A673 (cell line): ENCODE data around the gene KCNMA1. TPM values are rescaled to one million over a fixed set of nuclear protein-coding genes. Genes with fewer than 3 reads are reported as not detected.
"Not testable (repeated sequence)": the region's sequence is repeated elsewhere in the genome, so short reads cannot be mapped to it uniquely, and the experiment has no call there.

Experiments used
- BruUV-seq: library from RNA; stranded (reverse); fragments of 400-500 nt; replicated peaks from 2 replicates; lab custom pipeline; 2021; lab: Mats Ljungman, UMichigan
- CTCF ChIA-PET: fragments of 300-600 bp; sonication (Branson Sonifier 250); formaldehyde crosslinking; loops from one replicate; lab custom pipeline; 2022; ENCODE audit warnings: antibody characterized with exemption; lab: Charles Lee
- POLR2A ChIA-PET: fragments of 300-600 bp; sonication (Branson Sonifier 250); formaldehyde crosslinking; loops from one replicate; lab custom pipeline; 2022; ENCODE audit warnings: antibody characterized with exemption; ENCODE audit not compliant: low non-redundant PET; lab: Charles Lee
- DNase-seq: peaks from one replicate; pipeline ENCODE4 v3.0.0-alpha.2; 2015; ENCODE audit warnings: low spot score
- H3K27ac ChIP-seq: fragments of 200-600 bp; sonication (generic); 2 replicates; pipeline ENCODE4 v1.5.1; 2016; ENCODE audit warnings: mixed run types, low read depth, mild to moderate bottlenecking, mixed read lengths, antibody characterized with exemption, low read length; ENCODE audit not compliant: poor library complexity, severe bottlenecking
- H3K27me3 ChIP-seq: fragments of 200-600 bp; sonication (generic); replicated peaks from 2 replicates; pipeline ENCODE4 v1.6.1; 2017; ENCODE audit warnings: mixed run types, low read depth, mild to moderate bottlenecking, mixed read lengths, antibody characterized with exemption, low read length; ENCODE audit not compliant: insufficient read depth, poor library complexity
- H3K36me3 ChIP-seq: fragments of 200-600 bp; sonication (generic); 2 replicates; pipeline ENCODE4 v1.6.1; 2016; ENCODE audit warnings: mixed run types, mild to moderate bottlenecking, mixed read lengths, antibody characterized with exemption, low read length; ENCODE audit not compliant: insufficient read depth, poor library complexity, severe bottlenecking
- H3K4me1 ChIP-seq: fragments of 200-600 bp; sonication (generic); 2 replicates; pipeline ENCODE4 v1.6.1; 2017; ENCODE audit warnings: mixed run types, mild to moderate bottlenecking, mixed read lengths, antibody characterized with exemption, low read length; ENCODE audit not compliant: insufficient read depth, poor library complexity, severe bottlenecking
- H3K4me3 ChIP-seq: fragments of 200-600 bp; sonication (generic); 2 replicates; pipeline ENCODE4 v1.5.1; 2016; ENCODE audit warnings: low read depth, mixed run types, mild to moderate bottlenecking, mixed read lengths, low read length; ENCODE audit not compliant: poor library complexity, severe bottlenecking
- H3K9me3 ChIP-seq: fragments of 200-600 bp; sonication (generic); 2 replicates; pipeline ENCODE4 v1.6.1; 2016; ENCODE audit warnings: mixed run types, low read depth, mild to moderate bottlenecking, mixed read lengths, antibody characterized with exemption, low read length; ENCODE audit not compliant: poor library complexity, severe bottlenecking
- CTCF ChIP-seq: fragments of 300-800, 200-600 bp; sonication (generic); conservative IDR thresholded peaks from 2 replicates; pipeline ENCODE4 v1.5.1; 2017; ENCODE audit warnings: low read depth, mild to moderate bottlenecking, antibody characterized with exemption, low read length, moderate library complexity, mixed read lengths
- EZH2 ChIP-seq: fragments of 200-600 bp; sonication (generic); IDR thresholded peaks from 2 replicates; pipeline ENCODE4 v1.6.1; 2017; ENCODE audit warnings: borderline replicate concordance, low read depth, mild to moderate bottlenecking, mixed read lengths, antibody characterized with exemption, low read length; ENCODE audit not compliant: poor library complexity, severe bottlenecking
- intact Hi-C: fragments of 100-400 bp; cut with micrococcal nuclease; formaldehyde crosslinking; loops from one replicate; pipeline ENCODE4 v1.10.0; 2022; ENCODE audit not compliant: unreplicated experiment
- total RNA-seq: library from RNA; stranded (reverse); gene quantifications from 2 replicates; pipeline ENCODE4 v1.2.3, GENCODE V29; 2021

The KCNMA1 gene
- total RNA-seq, 1 experiment from 2014 or later = 0.84 TPM

- intact Hi-C loops = no loop called here
- Histone ChIP-seq H3K4me3 (no peak overlapping the region), H3K36me3 (no peaks in the 10 kb centered on the region), H3K9me3 (no peaks in the 10 kb centered on the region), H3K4me1 (no peaks in the 10 kb centered on the region), H3K27me3 (no peaks in the 10 kb centered on the region), H3K27ac (no peak overlapping the region)
- DNase-seq = no peak
- CTCF ChIA-PET = no interaction called here
- no peak for TF ChIP-seq EZH2
- no peak for TF ChIP-seq CTCF
- no TSS peak for BruUV-seq
- POLR2A ChIA-PET = no interaction called here
Observed at GRCh38 chr10:77574438-77574837, 63.2 kb downstream of the KCNMA1 start.

- H3K4me3 ChIP-seq, intact Hi-C loops, POLR2A ChIA-PET, CTCF ChIA-PET, DNase-seq, H3K36me3 ChIP-seq, H3K27ac ChIP-seq, H3K27me3 ChIP-seq, H3K4me1 ChIP-seq, H3K9me3 ChIP-seq, BruUV-seq: not testable (repeated sequence)
Observed at GRCh38 chr10:77572520-77572919, 65.1 kb downstream of the KCNMA1 start.

GRCh38 chr10:77571490-77571889 is 66.1 kb downstream of the KCNMA1 start:
- POLR2A ChIA-PET = interaction anchor here (0.5 kb wide), 1 partner anchor 16 kb away, joined by 3 read pairs; no protein-coding TSS in a partner anchor
- H3K4me3 ChIP-seq = no peak overlapping the region
- no peaks in the 10 kb centered on the region for H3K9me3 ChIP-seq
- no peaks in the 10 kb centered on the region for H3K4me1 ChIP-seq
- no peaks in the 10 kb centered on the region for H3K36me3 ChIP-seq
- intact Hi-C loops = no loop called here
- DNase-seq = no peak
- BruUV-seq = no TSS peak
- CTCF ChIA-PET = no interaction called here
- no peak overlapping the region for H3K27ac ChIP-seq
- TF ChIP-seq CTCF (no peak), EZH2 (no peak)
- H3K27me3 ChIP-seq = peaks cover 4% of the 10 kb centered on the region

- TF ChIP-seq EZH2 = no peak
- H3K36me3 ChIP-seq = no peaks in the 10 kb centered on the region
- no TSS peak for BruUV-seq
- intact Hi-C loops = no loop called here
- ChIA-PET CTCF (no interaction called here), POLR2A (interaction anchor here (0.6 kb wide), 1 partner anchor 12 kb away, joined by 4 read pairs; no protein-coding TSS in a partner anchor)
- H3K27me3 ChIP-seq = peaks cover 29% of the 10 kb centered on the region
- no peak overlapping the region for H3K27ac ChIP-seq
- H3K4me1 ChIP-seq = no peaks in the 10 kb centered on the region
- DNase-seq = no peak
- H3K4me3 ChIP-seq = no peak overlapping the region
- no peaks in the 10 kb centered on the region for H3K9me3 ChIP-seq
Observed at GRCh38 chr10:77566914-77567566, 70.6 kb downstream of the KCNMA1 start.
